ENCODE measurements around the gene EIF2B2.

GRCh38 chr14:74980731-74981461 lies 21.8 kb upstream of the EIF2B2 start:
- TF ChIP-seq POLR2A (IDR thresholded peaks at IDR 0.05; ENCODE audit: low read length) (no peak), GATA1 (IDR thresholded peaks at IDR 0.05; ENCODE audit: low read depth, low read length) (no peak)
